ENCODE results near the gene PPP6R2.
"Not testable (repeated sequence)": the region's sequence is repeated elsewhere in the genome, so short reads cannot be mapped to it uniquely, and the experiment has no call there.

The PPP6R2 gene

GRCh38 chr22:50432131-50432876 lies 89.2 kb downstream of the PPP6R2 start:
- no peak overlapping the region for H3K9ac ChIP-seq (ENCODE audit: insufficient read length, low read depth)
- no peak for DNase-seq (ENCODE audit: low read depth, low spot score)
- no peaks in the 10 kb centered on the region for H3K27me3 ChIP-seq (ENCODE audit: insufficient read depth, insufficient read length)
- no peaks in the 10 kb centered on the region for H3K4me1 ChIP-seq (ENCODE audit: insufficient read depth, insufficient read length)
- H3K4me3 ChIP-seq (ENCODE audit: insufficient read length, low read depth): no peak overlapping the region
- peaks cover 65% of the 10 kb centered on the region for H3K36me3 ChIP-seq (ENCODE audit: insufficient read depth, insufficient read length, low read length)
- H3K9me3 ChIP-seq (ENCODE audit: insufficient read depth, low read length): no peaks in the 10 kb centered on the region
- TF ChIP-seq YY1 (IDR thresholded peaks at IDR 0.05; ENCODE audit: insufficient read depth, insufficient read length) (no peak), ZNF274 (IDR thresholded peaks at IDR 0.05; ENCODE audit: low read depth, low read length) (no peak), SUZ12 (IDR thresholded peaks at IDR 0.05; ENCODE audit: extremely low read depth, insufficient read depth, insufficient read length) (no peak)

GRCh38 chr22:50432877-50433510 lies 89.9 kb downstream of the PPP6R2 start:
- not testable (repeated sequence) for H3K9ac ChIP-seq (ENCODE audit: insufficient read length, low read depth); H3K27me3 ChIP-seq (ENCODE audit: insufficient read depth, insufficient read length); H3K4me3 ChIP-seq (ENCODE audit: insufficient read length, low read depth); H3K9me3 ChIP-seq (ENCODE audit: insufficient read depth, low read length); DNase-seq (ENCODE audit: low read depth, low spot score); H3K4me1 ChIP-seq (ENCODE audit: insufficient read depth, insufficient read length)
- peaks cover 70% of the 10 kb centered on the region for H3K36me3 ChIP-seq (ENCODE audit: insufficient read depth, insufficient read length, low read length)

- H3K27me3 ChIP-seq (ENCODE audit: insufficient read depth, insufficient read length): no peaks in the 10 kb centered on the region
- no peak overlapping the region for H3K4me3 ChIP-seq (ENCODE audit: insufficient read length, low read depth)
- H3K36me3 ChIP-seq (ENCODE audit: insufficient read depth, insufficient read length, low read length): peaks cover 73% of the 10 kb centered on the region
- no peak for TF ChIP-seq ZNF274 (IDR thresholded peaks at IDR 0.05; ENCODE audit: low read depth, low read length)
- TF ChIP-seq SUZ12 (IDR thresholded peaks at IDR 0.05; ENCODE audit: extremely low read depth, insufficient read depth, insufficient read length): no peak
- no peak for TF ChIP-seq YY1 (IDR thresholded peaks at IDR 0.05; ENCODE audit: insufficient read depth, insufficient read length)
- H3K9me3 ChIP-seq (ENCODE audit: insufficient read depth, low read length): no peaks in the 10 kb centered on the region
- no peak for DNase-seq (ENCODE audit: low read depth, low spot score)
- H3K4me1 ChIP-seq (ENCODE audit: insufficient read depth, insufficient read length): no peaks in the 10 kb centered on the region
- no peak overlapping the region for H3K9ac ChIP-seq (ENCODE audit: insufficient read length, low read depth)
Observed at GRCh38 chr22:50434849-50435248, 91.7 kb downstream of the PPP6R2 start.

GRCh38 chr22:50435291-50436014 lies 92.3 kb downstream of the PPP6R2 start:
- TF ChIP-seq YY1 (IDR thresholded peaks at IDR 0.05; ENCODE audit: insufficient read depth, insufficient read length): no peak
- no peak for TF ChIP-seq ZNF274 (IDR thresholded peaks at IDR 0.05; ENCODE audit: low read depth, low read length)
- TF ChIP-seq SUZ12 (IDR thresholded peaks at IDR 0.05; ENCODE audit: extremely low read depth, insufficient read depth, insufficient read length): no peak
- Histone ChIP-seq H3K9me3 (ENCODE audit: insufficient read depth, low read length) (no peaks in the 10 kb centered on the region), H3K4me1 (ENCODE audit: insufficient read depth, insufficient read length) (no peaks in the 10 kb centered on the region), H3K27me3 (ENCODE audit: insufficient read depth, insufficient read length) (no peaks in the 10 kb centered on the region), H3K36me3 (ENCODE audit: insufficient read depth, insufficient read length, low read length) (peaks cover 75% of the 10 kb centered on the region), H3K9ac (ENCODE audit: insufficient read length, low read depth) (no peak overlapping the region), H3K4me3 (ENCODE audit: insufficient read length, low read depth) (no peak overlapping the region)
- no peak for DNase-seq (ENCODE audit: low read depth, low spot score)

- no peaks in the 10 kb centered on the region for H3K27me3 ChIP-seq (ENCODE audit: insufficient read depth, insufficient read length)
- H3K9ac ChIP-seq (ENCODE audit: insufficient read length, low read depth): no peak overlapping the region
- no peak overlapping the region for H3K4me3 ChIP-seq (ENCODE audit: insufficient read length, low read depth)
- no peaks in the 10 kb centered on the region for H3K4me1 ChIP-seq (ENCODE audit: insufficient read depth, insufficient read length)
- H3K36me3 ChIP-seq (ENCODE audit: insufficient read depth, insufficient read length, low read length): peaks cover 75% of the 10 kb centered on the region
- no peaks in the 10 kb centered on the region for H3K9me3 ChIP-seq (ENCODE audit: insufficient read depth, low read length)
- TF ChIP-seq YY1 (IDR thresholded peaks at IDR 0.05; ENCODE audit: insufficient read depth, insufficient read length) (no peak), SUZ12 (IDR thresholded peaks at IDR 0.05; ENCODE audit: extremely low read depth, insufficient read depth, insufficient read length) (no peak), ZNF274 (IDR thresholded peaks at IDR 0.05; ENCODE audit: low read depth, low read length) (no peak)
- DNase-seq (ENCODE audit: low read depth, low spot score): no peak
Observed at GRCh38 chr22:50436015-50436830, 93.1 kb downstream of the PPP6R2 start.

GRCh38 chr22:50436841-50437341 lies 93.8 kb downstream of the PPP6R2 start:
- Histone ChIP-seq H3K9ac (ENCODE audit: insufficient read length, low read depth) (no peak overlapping the region), H3K9me3 (ENCODE audit: insufficient read depth, low read length) (no peaks in the 10 kb centered on the region), H3K36me3 (ENCODE audit: insufficient read depth, insufficient read length, low read length) (peaks cover 75% of the 10 kb centered on the region), H3K4me3 (ENCODE audit: insufficient read length, low read depth) (no peak overlapping the region), H3K4me1 (ENCODE audit: insufficient read depth, insufficient read length) (no peaks in the 10 kb centered on the region), H3K27me3 (ENCODE audit: insufficient read depth, insufficient read length) (no peaks in the 10 kb centered on the region)
- no peak for DNase-seq (ENCODE audit: low read depth, low spot score)
- no peak for TF ChIP-seq ZNF274 (IDR thresholded peaks at IDR 0.05; ENCODE audit: low read depth, low read length)
- no peak for TF ChIP-seq YY1 (IDR thresholded peaks at IDR 0.05; ENCODE audit: insufficient read depth, insufficient read length)
- TF ChIP-seq SUZ12 (IDR thresholded peaks at IDR 0.05; ENCODE audit: extremely low read depth, insufficient read depth, insufficient read length): no peak

Data from NT2/D1 (cell line).